ENCODE data around the gene KCNIP4. TPM values are rescaled to one million over a fixed set of nuclear protein-coding genes. Genes with fewer than 3 reads are reported as not detected.
A peak's percentile ranks its signal among the peaks of the same experiment; 100 is the strongest.

KCNIP4 gene
- total RNA-seq, 6 experiments from 2014 or later, result not detected

DNA sequence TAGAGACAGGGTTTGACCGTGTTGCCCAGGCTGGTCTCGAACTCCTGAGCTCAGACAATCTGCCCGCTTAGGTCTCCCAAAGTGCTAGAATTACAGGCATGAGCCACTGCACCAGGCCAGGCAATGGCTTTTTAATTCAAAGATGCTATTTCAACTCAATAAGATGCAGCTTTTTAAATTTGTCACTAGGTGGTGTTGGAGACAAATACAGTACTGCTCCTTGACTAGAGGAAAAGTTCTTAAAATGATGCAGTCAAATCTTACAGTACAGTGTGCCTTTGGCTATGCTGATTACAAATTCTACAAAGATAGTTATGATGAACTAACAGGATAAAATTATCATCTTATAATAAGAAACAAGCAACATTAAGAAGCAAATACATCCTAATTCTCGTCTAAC, 441.1 kb downstream of the KCNIP4 start:
- TF ChIP-seq POLR2A (IDR thresholded peaks at IDR 0.05), result no peak
- TF ChIP-seq, protein P1, sequence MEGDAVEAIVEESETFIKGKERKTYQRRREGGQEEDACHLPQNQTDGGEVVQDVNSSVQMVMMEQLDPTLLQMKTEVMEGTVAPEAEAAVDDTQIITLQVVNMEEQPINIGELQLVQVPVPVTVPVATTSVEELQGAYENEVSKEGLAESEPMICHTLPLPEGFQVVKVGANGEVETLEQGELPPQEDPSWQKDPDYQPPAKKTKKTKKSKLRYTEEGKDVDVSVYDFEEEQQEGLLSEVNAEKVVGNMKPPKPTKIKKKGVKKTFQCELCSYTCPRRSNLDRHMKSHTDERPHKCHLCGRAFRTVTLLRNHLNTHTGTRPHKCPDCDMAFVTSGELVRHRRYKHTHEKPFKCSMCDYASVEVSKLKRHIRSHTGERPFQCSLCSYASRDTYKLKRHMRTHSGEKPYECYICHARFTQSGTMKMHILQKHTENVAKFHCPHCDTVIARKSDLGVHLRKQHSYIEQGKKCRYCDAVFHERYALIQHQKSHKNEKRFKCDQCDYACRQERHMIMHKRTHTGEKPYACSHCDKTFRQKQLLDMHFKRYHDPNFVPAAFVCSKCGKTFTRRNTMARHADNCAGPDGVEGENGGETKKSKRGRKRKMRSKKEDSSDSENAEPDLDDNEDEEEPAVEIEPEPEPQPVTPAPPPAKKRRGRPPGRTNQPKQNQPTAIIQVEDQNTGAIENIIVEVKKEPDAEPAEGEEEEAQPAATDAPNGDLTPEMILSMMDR (IDR thresholded peaks at IDR 0.05), result peak in 1 of 4 donors; percentile 14
- ATAC-seq (no peak), DNase-seq (no peak)
- Histone ChIP-seq H3K27ac (no peak overlapping the region), H3K27me3 (no peaks in the 10 kb centered on the region), H3K4me3 (no peak overlapping the region), H3K9me3 (no peaks in the 10 kb centered on the region), H3K36me3 (no peaks in the 10 kb centered on the region), H3K4me1 (no peaks in the 10 kb centered on the region)
- intact Hi-C loops (cut with DNase I), result no loop called here
- WGBS (ENCODE audit: insufficient coverage, low coverage, low lambda C conversion rate, missing lambda C conversion rate), result 60% methylated on average over 1 of the region's 4 CpGs

DNA sequence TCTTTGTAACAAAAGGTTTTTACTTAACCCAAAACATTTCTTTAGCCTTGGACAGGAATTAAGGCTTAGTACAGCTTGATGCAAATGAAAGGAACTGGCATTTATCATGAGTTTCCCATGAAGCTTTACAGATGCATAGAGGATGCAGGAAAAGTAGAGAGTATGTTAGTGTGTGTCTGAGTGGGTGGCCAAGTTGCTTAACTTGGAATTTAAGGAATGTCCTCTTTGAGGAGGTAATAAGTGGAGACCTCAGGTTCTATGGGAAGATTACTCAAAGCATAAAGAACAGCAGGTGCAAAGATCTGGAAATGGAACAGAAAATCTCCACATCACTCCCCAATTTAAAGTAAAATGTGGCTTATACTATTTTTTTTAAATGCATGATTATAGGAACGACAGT, 457.9 kb downstream of the KCNIP4 start:
- no peak overlapping the region for H3K4me3 ChIP-seq

DNA sequence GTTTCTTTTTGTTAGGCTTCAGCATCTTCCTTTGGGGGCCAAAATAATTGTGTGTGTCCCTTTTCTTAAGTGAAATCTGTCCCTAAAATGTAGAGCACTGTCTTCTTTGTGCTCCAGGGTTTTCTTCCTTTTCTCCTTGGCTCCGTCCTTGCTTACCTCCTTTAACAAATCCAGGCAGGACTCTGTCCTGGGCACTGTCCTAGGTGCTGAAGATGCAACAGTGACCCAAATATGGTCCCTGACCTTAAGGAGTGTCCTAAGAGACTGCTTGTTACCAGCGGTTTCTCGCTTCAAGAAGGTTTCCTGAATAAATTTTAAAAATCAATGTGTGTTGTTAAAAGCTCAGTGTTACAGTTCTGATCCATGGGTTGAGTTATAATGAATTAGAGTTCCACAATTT, 471.8 kb downstream of the KCNIP4 start:
- ATAC-seq, result no peak
- TF ChIP-seq, protein P1 (IDR thresholded peaks at IDR 0.05), result no peak
- no peaks in the 10 kb centered on the region for H3K4me1 ChIP-seq
- no peaks in the 10 kb centered on the region for H3K9me3 ChIP-seq
- H3K4me3 ChIP-seq, result no peak overlapping the region
- DNase-seq, result no peak
- 10% methylated on average over 3 of the region's 3 CpGs for WGBS (ENCODE audit: insufficient coverage, low coverage, low lambda C conversion rate, missing lambda C conversion rate)
- no peaks in the 10 kb centered on the region for H3K27me3 ChIP-seq
- H3K27ac ChIP-seq, result no peak overlapping the region
- intact Hi-C loops (cut with DNase I), result no loop called here
- no peaks in the 10 kb centered on the region for H3K36me3 ChIP-seq

More for the DNA sequence above, 457.9 kb downstream of the KCNIP4 start:
- WGBS (ENCODE audit: insufficient coverage, low coverage, low lambda C conversion rate, missing lambda C conversion rate), result 35% methylated on average over 1 of the region's 1 CpG
- Histone ChIP-seq H3K27me3 (no peaks in the 10 kb centered on the region), H3K36me3 (no peaks in the 10 kb centered on the region), H3K27ac (no peak overlapping the region), H3K9me3 (no peaks in the 10 kb centered on the region), H3K4me1 (no peaks in the 10 kb centered on the region)
- intact Hi-C loops (cut with DNase I), result no loop called here
- DNase-seq (no peak), ATAC-seq (no peak)
- TF ChIP-seq, protein P1 (IDR thresholded peaks at IDR 0.05), result no peak
- no peak for TF ChIP-seq POLR2A (IDR thresholded peaks at IDR 0.05)

DNA sequence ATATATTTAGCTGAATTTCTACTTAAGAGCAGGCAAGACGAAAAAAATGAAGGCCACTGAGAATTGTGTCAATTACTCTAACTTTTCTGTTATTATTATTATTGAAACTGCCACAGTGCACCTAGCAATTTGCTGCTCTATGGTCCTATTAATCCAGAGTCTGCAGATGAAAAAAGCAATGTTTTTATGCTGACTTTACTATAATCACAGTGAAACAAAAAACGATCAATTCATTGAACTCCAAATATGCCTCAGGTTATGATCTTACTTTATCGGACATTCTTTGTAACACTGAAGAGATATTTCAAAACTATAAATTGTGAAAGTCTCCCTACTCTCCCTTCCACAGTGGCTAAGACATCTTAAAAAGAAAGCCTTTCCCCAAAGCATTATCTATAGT, 474.4 kb downstream of the KCNIP4 start:
- Histone ChIP-seq H3K36me3 (no peaks in the 10 kb centered on the region), H3K4me3 (no peak overlapping the region), H3K4me1 (no peaks in the 10 kb centered on the region), H3K9me3 (no peaks in the 10 kb centered on the region), H3K27ac (no peak overlapping the region), H3K27me3 (no peaks in the 10 kb centered on the region)
- intact Hi-C loops (cut with DNase I), result no loop called here
- WGBS (ENCODE audit: insufficient coverage, low coverage, low lambda C conversion rate, missing lambda C conversion rate), result 40% methylated on average over 3 of the region's 3 CpGs
- ATAC-seq (no peak), DNase-seq (no peak)
- TF ChIP-seq, protein P1 (IDR thresholded peaks at IDR 0.05), result no peak
- no peak for TF ChIP-seq POLR2A (IDR thresholded peaks at IDR 0.05)

DNA sequence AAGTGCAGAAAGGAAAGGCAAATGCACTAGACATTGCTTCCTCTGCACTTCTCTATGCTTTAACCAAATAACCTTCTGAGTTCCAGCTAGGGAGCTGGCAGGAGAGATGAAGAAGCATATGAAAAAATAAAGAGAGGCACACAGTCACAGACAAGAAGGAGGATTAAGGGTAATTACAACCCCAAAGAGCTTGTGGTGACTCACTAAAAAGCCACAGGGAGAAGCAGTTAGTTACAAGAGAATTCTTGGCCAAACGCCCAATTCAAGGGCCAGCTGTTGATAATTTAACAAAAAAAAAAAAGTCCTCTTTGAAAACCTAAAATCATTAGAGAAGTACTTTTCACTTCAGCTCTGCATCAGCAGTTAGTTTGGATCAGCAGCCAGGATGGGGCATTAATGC, 478.0 kb downstream of the KCNIP4 start:
- TF ChIP-seq, protein P1 (IDR thresholded peaks at IDR 0.05), result no peak
- no peak for TF ChIP-seq POLR2A (IDR thresholded peaks at IDR 0.05)

More for the DNA sequence above, 478.0 kb downstream of the KCNIP4 start:
- Histone ChIP-seq H3K4me3 (no peak overlapping the region), H3K27ac (no peak overlapping the region), H3K27me3 (no peaks in the 10 kb centered on the region), H3K9me3 (no peaks in the 10 kb centered on the region), H3K4me1 (no peaks in the 10 kb centered on the region), H3K36me3 (no peaks in the 10 kb centered on the region)
- intact Hi-C loops (cut with DNase I), result no loop called here
- ATAC-seq, result no peak
- no peak for DNase-seq
- 27% methylated on average over 1 of the region's 1 CpG for WGBS (ENCODE audit: insufficient coverage, low coverage, low lambda C conversion rate, missing lambda C conversion rate)
